Osteocyte (in vitro differentiated cells): ENCODE results near the gene PPIC. TPM values are rescaled to one million over a fixed set of nuclear protein-coding genes. Genes with fewer than 3 reads are reported as not detected.

Experiments
- DNase-seq: peaks from one replicate; pipeline ENCODE4 v3.0.0; 2021; ENCODE audit warnings: mixed read lengths; ENCODE audit not compliant: unreplicated experiment; ENCODE audit errors: extremely low spot score
- H3K27ac Mint-ChIP-seq: one replicate; pipeline ENCODE4 v1.8.0; 2021; ENCODE audit warnings: mild to moderate bottlenecking, mixed read lengths; ENCODE audit not compliant: unreplicated experiment
- H3K27me3 Mint-ChIP-seq: one replicate; pipeline ENCODE4 v1.8.0; 2021; ENCODE audit warnings: mixed read lengths; ENCODE audit not compliant: unreplicated experiment
- H3K36me3 Mint-ChIP-seq: one replicate; pipeline ENCODE4 v1.8.0; 2021; ENCODE audit warnings: mixed read lengths; ENCODE audit not compliant: unreplicated experiment
- H3K4me1 Mint-ChIP-seq: one replicate; pipeline ENCODE4 v1.8.0; 2021; ENCODE audit warnings: mixed read lengths; ENCODE audit not compliant: unreplicated experiment
- H3K4me3 Mint-ChIP-seq: one replicate; pipeline ENCODE4 v1.8.0; 2021; ENCODE audit warnings: mild to moderate bottlenecking, moderate library complexity, mixed read lengths; ENCODE audit not compliant: unreplicated experiment
- H3K9me3 Mint-ChIP-seq: one replicate; pipeline ENCODE4 v1.8.0; 2021; ENCODE audit warnings: mixed read lengths; ENCODE audit not compliant: unreplicated experiment
- total RNA-seq: library from RNA; stranded (reverse); gene quantifications from 2 replicates; pipeline ENCODE4 v1.2.1, GENCODE V29; 2021
- TF ChIP-seq, protein P1 (sequence below): fragments of 200-600 bp; sonication (generic); IDR thresholded peaks from 2 replicates; pipeline ENCODE4 v1.5.0; 2021; ENCODE audit warnings: antibody characterized with exemption, mild to moderate bottlenecking, moderate library complexity

The PPIC gene
- total RNA-seq, 1 donor from 2014 or later: 44.6 TPM

DNA sequence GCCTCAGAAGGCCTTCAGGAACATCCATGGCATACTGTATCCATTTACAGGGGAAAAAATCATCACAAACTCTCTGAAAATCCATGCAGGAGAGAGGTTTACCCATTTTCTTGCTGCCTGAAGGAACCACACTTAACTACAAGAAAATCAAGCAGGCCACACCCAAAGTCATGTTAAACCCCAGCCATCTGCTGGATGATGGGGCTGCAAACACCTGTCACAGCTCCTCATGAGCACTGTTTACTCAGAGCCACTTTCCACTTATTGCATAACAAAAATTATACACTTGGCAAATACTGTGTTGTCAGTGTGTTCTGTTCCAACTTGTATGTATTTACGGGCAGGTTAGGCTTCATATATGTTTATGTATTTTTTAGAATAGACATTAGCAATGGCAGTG lies 35.8 kb downstream of the PPIC start:
- peaks cover 7% of the 10 kb centered on the region for H3K36me3 Mint-ChIP-seq
- no peaks in the 10 kb centered on the region for H3K9me3 Mint-ChIP-seq
- DNase-seq: no peak
- TF ChIP-seq, protein P1, sequence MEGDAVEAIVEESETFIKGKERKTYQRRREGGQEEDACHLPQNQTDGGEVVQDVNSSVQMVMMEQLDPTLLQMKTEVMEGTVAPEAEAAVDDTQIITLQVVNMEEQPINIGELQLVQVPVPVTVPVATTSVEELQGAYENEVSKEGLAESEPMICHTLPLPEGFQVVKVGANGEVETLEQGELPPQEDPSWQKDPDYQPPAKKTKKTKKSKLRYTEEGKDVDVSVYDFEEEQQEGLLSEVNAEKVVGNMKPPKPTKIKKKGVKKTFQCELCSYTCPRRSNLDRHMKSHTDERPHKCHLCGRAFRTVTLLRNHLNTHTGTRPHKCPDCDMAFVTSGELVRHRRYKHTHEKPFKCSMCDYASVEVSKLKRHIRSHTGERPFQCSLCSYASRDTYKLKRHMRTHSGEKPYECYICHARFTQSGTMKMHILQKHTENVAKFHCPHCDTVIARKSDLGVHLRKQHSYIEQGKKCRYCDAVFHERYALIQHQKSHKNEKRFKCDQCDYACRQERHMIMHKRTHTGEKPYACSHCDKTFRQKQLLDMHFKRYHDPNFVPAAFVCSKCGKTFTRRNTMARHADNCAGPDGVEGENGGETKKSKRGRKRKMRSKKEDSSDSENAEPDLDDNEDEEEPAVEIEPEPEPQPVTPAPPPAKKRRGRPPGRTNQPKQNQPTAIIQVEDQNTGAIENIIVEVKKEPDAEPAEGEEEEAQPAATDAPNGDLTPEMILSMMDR: no peak
- no peak overlapping the region for H3K27ac Mint-ChIP-seq
- no peaks in the 10 kb centered on the region for H3K27me3 Mint-ChIP-seq
- H3K4me3 Mint-ChIP-seq: no peak overlapping the region
- no peaks in the 10 kb centered on the region for H3K4me1 Mint-ChIP-seq

DNA sequence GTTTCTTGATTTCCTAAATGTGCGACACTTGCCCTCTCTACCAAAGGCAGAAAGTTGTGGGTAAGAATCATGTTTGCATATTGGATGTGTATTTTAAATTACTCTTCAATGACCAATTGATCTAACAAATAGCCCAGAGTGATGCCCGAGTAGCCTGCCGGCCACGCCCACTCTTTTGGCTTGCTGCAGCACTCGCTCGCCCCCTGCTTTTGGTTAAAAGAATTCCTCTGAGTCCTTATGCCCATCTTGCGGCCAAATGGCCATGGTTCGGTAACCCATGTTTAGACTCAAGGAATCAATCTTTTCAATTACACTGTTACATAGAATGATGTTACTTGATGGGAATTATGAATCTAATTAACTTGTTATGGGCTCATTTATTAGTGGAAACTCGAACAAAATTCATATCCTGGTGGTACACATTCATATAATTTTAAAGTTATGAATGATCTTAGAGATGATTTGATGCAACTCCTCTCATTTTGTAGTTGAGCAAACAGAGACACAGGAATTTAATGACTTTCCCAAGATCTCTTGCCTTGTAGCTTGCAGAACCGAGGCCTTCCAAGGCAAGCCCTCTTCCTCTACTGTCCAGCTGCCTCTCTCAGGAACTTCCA lies 36.5 kb downstream of the PPIC start:
- no peaks in the 10 kb centered on the region for H3K9me3 Mint-ChIP-seq
- no peaks in the 10 kb centered on the region for H3K4me1 Mint-ChIP-seq
- no peak overlapping the region for H3K27ac Mint-ChIP-seq
- DNase-seq: no peak
- no peak overlapping the region for H3K4me3 Mint-ChIP-seq
- peaks cover 4% of the 10 kb centered on the region for H3K36me3 Mint-ChIP-seq
- no peaks in the 10 kb centered on the region for H3K27me3 Mint-ChIP-seq
- TF ChIP-seq, protein P1: peak; percentile 50

DNA sequence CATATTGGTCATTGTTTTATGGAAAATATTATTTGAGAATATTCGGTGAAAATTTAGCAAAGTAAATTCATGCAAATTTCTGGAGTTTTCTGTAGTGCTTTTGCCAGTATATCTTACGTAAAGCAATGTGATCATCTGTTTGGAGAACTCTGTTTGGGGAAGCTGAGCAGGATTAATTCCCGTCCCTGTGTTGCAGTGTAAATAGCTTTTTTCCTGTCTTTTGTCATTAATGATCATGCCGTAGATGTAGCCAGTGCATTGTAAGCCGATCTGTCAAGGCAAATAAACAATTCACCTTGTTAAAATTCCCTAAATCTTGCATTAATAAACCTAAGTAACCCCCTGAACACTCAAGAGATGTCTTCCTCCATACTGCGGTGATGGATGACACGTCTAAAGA lies 39.2 kb downstream of the PPIC start:
- Mint-ChIP-seq H3K36me3 (no peaks in the 10 kb centered on the region), H3K27ac (no peak overlapping the region), H3K4me1 (no peaks in the 10 kb centered on the region), H3K27me3 (no peaks in the 10 kb centered on the region), H3K4me3 (no peak overlapping the region), H3K9me3 (no peaks in the 10 kb centered on the region)
- no peak for DNase-seq
- TF ChIP-seq, protein P1: no peak

DNA sequence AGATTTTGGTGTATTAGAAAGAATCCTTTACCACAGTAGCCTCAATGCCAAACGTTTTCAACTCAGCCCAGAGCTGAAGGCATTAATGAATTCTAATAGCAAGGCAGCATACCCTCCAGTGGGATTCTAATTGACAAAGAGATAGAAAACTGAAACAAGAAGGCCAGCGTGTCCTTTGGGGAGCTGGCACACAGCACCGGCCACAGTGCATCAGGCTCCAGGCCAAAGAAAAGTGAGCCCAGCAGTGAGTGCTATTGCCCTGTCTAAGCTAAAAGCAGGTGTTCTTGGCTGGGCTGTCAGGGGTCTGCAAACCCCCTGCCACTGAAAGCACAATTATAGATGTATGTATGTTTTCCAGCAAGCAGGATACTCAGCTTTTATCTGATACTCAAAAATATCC lies 40.4 kb downstream of the PPIC start:
- no peak for DNase-seq
- Mint-ChIP-seq H3K27ac (no peak overlapping the region), H3K4me1 (no peaks in the 10 kb centered on the region), H3K36me3 (no peaks in the 10 kb centered on the region), H3K4me3 (no peak overlapping the region), H3K27me3 (no peaks in the 10 kb centered on the region), H3K9me3 (no peaks in the 10 kb centered on the region)
- TF ChIP-seq, protein P1: no peak

DNA sequence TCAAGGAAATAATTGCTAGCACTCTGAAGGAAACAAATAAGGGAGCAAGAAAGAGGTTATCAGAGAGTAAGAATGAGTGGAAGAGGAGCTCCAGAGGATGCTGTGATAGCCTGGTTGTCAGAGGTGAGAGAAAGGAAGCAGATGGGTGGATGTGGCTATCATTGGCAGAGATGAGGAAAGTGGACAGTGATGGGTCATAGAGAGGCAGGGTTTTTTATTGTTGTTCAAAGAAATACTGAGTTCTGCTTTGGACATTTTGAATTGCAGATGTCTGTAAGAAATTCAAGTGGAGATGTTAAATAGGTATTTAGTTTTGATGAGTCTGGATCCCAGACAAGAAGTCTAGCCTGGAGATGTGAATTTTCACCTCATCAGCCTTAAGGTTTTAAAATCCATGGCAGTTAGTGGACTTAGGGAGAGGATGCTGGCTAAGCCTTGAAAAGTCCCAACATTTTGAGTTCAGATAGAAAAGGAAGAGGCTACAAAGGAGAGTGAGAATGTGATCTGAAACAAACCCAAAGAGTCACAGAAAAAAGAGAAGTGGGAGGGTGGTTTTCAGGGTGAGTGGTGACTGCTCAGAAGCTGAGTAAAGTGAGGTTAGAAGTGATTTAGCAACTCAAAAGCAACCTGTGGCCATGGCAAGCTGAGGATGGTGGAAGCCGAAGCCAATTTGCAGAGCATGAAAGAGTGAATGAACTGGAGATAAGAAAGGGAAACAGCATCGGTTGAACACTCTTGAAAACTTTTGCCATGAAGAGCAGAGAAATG lies 50.4 kb downstream of the PPIC start:
- Mint-ChIP-seq H3K4me1 (no peaks in the 10 kb centered on the region), H3K36me3 (no peaks in the 10 kb centered on the region), H3K27ac (no peak overlapping the region), H3K9me3 (no peaks in the 10 kb centered on the region), H3K27me3 (no peaks in the 10 kb centered on the region), H3K4me3 (no peak overlapping the region)
- TF ChIP-seq, protein P1: no peak
- DNase-seq: no peak
